SU-DHL-6 (cell line): ENCODE results near the gene PTPN21.
"Not testable (repeated sequence)": the region's sequence is repeated elsewhere in the genome, so short reads cannot be mapped to it uniquely, and the experiment has no call there.

Experiments
- H2AFZ ChIP-seq: fragments of 200-600 bp; sonication (generic); 2 replicates; pipeline ENCODE4 v1.6.1; 2014; ENCODE audit warnings: low read depth, mild to moderate bottlenecking, moderate library complexity, mixed read lengths, antibody characterized with exemption, low read length; ENCODE audit not compliant: severe bottlenecking
- H3F3A ChIP-seq: fragments of 200-600 bp; shearing (Covaris generic); 2 replicates; pipeline ENCODE4 v1.6.0; 2016; ENCODE audit warnings: antibody characterized with exemption, mild to moderate bottlenecking; ENCODE audit not compliant: insufficient read depth
- H3K27ac ChIP-seq: fragments of 200-600 bp; sonication (generic); 2 replicates; pipeline ENCODE4 v1.5.1; 2016; ENCODE audit warnings: low read depth, mild to moderate bottlenecking, low read length, moderate library complexity, mixed read lengths
- H3K27me3 ChIP-seq: fragments of 200-600 bp; sonication (generic), shearing (Covaris generic); 2 replicates; pipeline ENCODE4 v1.6.0; 2014; ENCODE audit warnings: mild to moderate bottlenecking, low read length
- H3K36me3 ChIP-seq: fragments of 200-600 bp; sonication (generic); 2 replicates; pipeline ENCODE4 v1.6.1; 2014; ENCODE audit warnings: mild to moderate bottlenecking, low read length, mixed read lengths
- H3K4me2 ChIP-seq: fragments of 300-600, 200-600 bp; shearing (Covaris generic), sonication (generic); 2 replicates; pipeline ENCODE4 v1.6.0; 2014; ENCODE audit warnings: low read length, low read depth, mild to moderate bottlenecking; ENCODE audit not compliant: poor library complexity, severe bottlenecking
- H3K4me3 ChIP-seq: fragments of 200-600 bp; sonication (generic); 2 replicates; pipeline ENCODE4 v1.5.1; 2014; ENCODE audit warnings: antibody characterized with exemption, low read length, mild to moderate bottlenecking, mixed read lengths; ENCODE audit not compliant: insufficient read depth, poor library complexity, severe bottlenecking
- H3K79me2 ChIP-seq: fragments of 200-600 bp; sonication (generic); 2 replicates; pipeline ENCODE4 v1.6.1; 2014; ENCODE audit warnings: mild to moderate bottlenecking, low read length, moderate library complexity; ENCODE audit not compliant: insufficient read depth
- H3K9ac ChIP-seq: fragments of 200-600 bp; sonication (generic); 2 replicates; pipeline ENCODE4 v1.7.0; 2014; ENCODE audit warnings: mild to moderate bottlenecking, low read length
- H3K9me2 ChIP-seq: fragments of 200-600 bp; sonication (generic); replicated peaks from 2 replicates; pipeline ENCODE4 v1.6.1; 2014; ENCODE audit warnings: low read length; ENCODE audit not compliant: insufficient read depth
- H3K9me3 ChIP-seq: fragments of 200-600 bp; sonication (generic); 2 replicates; pipeline ENCODE4 v1.6.1; 2014; ENCODE audit warnings: low read length, mixed read lengths; ENCODE audit not compliant: insufficient read depth
- H4K20me1 ChIP-seq: fragments of 200-600 bp; sonication (generic); 2 replicates; pipeline ENCODE4 v1.6.1; 2014; ENCODE audit warnings: low read depth, mild to moderate bottlenecking, antibody characterized with exemption, low read length, moderate library complexity, mixed read lengths
- CTCF ChIP-seq: fragments of 200-600 bp; sonication (generic); IDR thresholded peaks from one replicate; pipeline ENCODE4 v1.5.1; 2017; ENCODE audit warnings: antibody characterized with exemption, mild to moderate bottlenecking, low read length, moderate library complexity; ENCODE audit not compliant: insufficient read depth, poor library complexity, severe bottlenecking
- EZH2phosphoT487 ChIP-seq: fragments of 200-600 bp; sonication (generic), shearing (Covaris generic); conservative IDR thresholded peaks from 2 replicates; pipeline ENCODE4 v1.6.1; 2018; ENCODE audit warnings: mild to moderate bottlenecking, antibody characterized with exemption, low read length, moderate library complexity, mixed read lengths

Gene PTPN21

GRCh38 chr14:88535149-88535548, 19.7 kb downstream of the PTPN21 start:
- Histone ChIP-seq H2AFZ (no peak overlapping the region), H3F3A (no peaks in the 10 kb centered on the region), H3K36me3 (no peaks in the 10 kb centered on the region), H3K9me3 (no peaks in the 10 kb centered on the region), H3K4me2 (no peak overlapping the region), H3K27ac (no peak overlapping the region), H4K20me1 (no peaks in the 10 kb centered on the region), H3K27me3 (no peaks in the 10 kb centered on the region), H3K79me2 (no peaks in the 10 kb centered on the region), H3K9ac (no peak overlapping the region), H3K4me3 (no peak overlapping the region), H3K9me2 (no peaks in the 10 kb centered on the region)
- TF ChIP-seq EZH2phosphoT487: no peak
- TF ChIP-seq CTCF: no peak

- no peak overlapping the region for H3K27ac ChIP-seq
- peaks cover 8% of the 10 kb centered on the region; the same call in 1 of the 2 replicates for H3K9me3 ChIP-seq
- H3K79me2 ChIP-seq: no peaks in the 10 kb centered on the region
- H2AFZ ChIP-seq: no peak overlapping the region
- H3K4me2 ChIP-seq: no peak overlapping the region
- no peaks in the 10 kb centered on the region for H3K9me2 ChIP-seq
- no peaks in the 10 kb centered on the region for H3K27me3 ChIP-seq
- H3F3A ChIP-seq: no peaks in the 10 kb centered on the region
- no peaks in the 10 kb centered on the region for H4K20me1 ChIP-seq
- no peak overlapping the region for H3K4me3 ChIP-seq
- no peaks in the 10 kb centered on the region for H3K36me3 ChIP-seq
- no peak overlapping the region for H3K9ac ChIP-seq
- TF ChIP-seq CTCF (no peak), EZH2phosphoT487 (no peak)
Observed at GRCh38 chr14:88533064-88533602, 21.7 kb downstream of the PTPN21 start.

GRCh38 chr14:88529889-88530288, 24.9 kb downstream of the PTPN21 start:
- H3K4me3 ChIP-seq, H3K36me3 ChIP-seq, H4K20me1 ChIP-seq, H3K9me3 ChIP-seq, H3K9me2 ChIP-seq, H3K4me2 ChIP-seq, H3F3A ChIP-seq, H3K9ac ChIP-seq, H3K27me3 ChIP-seq, H3K79me2 ChIP-seq, H2AFZ ChIP-seq, H3K27ac ChIP-seq: not testable (repeated sequence)

GRCh38 chr14:88522393-88522792, 32.4 kb downstream of the PTPN21 start:
- H3K36me3 ChIP-seq: no peaks in the 10 kb centered on the region
- no peaks in the 10 kb centered on the region for H3K9me2 ChIP-seq
- H3K9ac ChIP-seq: no peak overlapping the region
- no peaks in the 10 kb centered on the region for H3K9me3 ChIP-seq
- no peak overlapping the region for H3K27ac ChIP-seq
- TF ChIP-seq CTCF (no peak), EZH2phosphoT487 (no peak)
- H3F3A ChIP-seq: no peaks in the 10 kb centered on the region
- no peaks in the 10 kb centered on the region for H3K79me2 ChIP-seq
- H3K4me2 ChIP-seq: no peak overlapping the region
- no peaks in the 10 kb centered on the region for H3K27me3 ChIP-seq
- H2AFZ ChIP-seq: no peak overlapping the region
- no peak overlapping the region for H3K4me3 ChIP-seq
- H4K20me1 ChIP-seq: no peaks in the 10 kb centered on the region
